HepG2 (cell line): ENCODE results near the gene BTBD3. TPM values are rescaled to one million over a fixed set of nuclear protein-coding genes. Genes with fewer than 3 reads are reported as not detected.

Experiments used
- ATAC-seq: fragments of 200-7000 bp; cut with Tn5 transposase; 3 replicates; pipeline ENCODE4 v1.9.1; 2020; ENCODE audit warnings: mild to moderate bottlenecking, moderate library complexity
- BruUV-seq: library from RNA; stranded (reverse); fragments of 400-500 nt; replicated peaks from 2 replicates; lab custom pipeline; 2021; lab: Mats Ljungman, UMichigan
- CTCF ChIA-PET: fragments of 300-600 bp; formaldehyde crosslinking; extraction: SDS; loops from one replicate; lab custom pipeline; 2021; ENCODE audit warnings: low total read pairs, inconsistent platforms, low intra/inter-chr PET ratio; lab: Yijun Ruan, JAX
- POLR2A ChIA-PET: fragments of 350-600 bp; sonication (Branson Sonifier 250); formaldehyde crosslinking; loops from one replicate; lab custom pipeline; 2020; ENCODE audit warnings: antibody characterized with exemption, inconsistent platforms; lab: Yijun Ruan, JAX
- DNase-seq: peaks from one replicate; pipeline ENCODE4 v3.0.0-alpha.2; 2015; ENCODE audit warnings: low spot score
- FAIRE-seq: peaks from 3 replicates; lab custom pipeline; 2011; peaks lifted over from hg19 to GRCh38; lab: Jason Lieb, UNC
- H2AFZ ChIP-seq: one replicate; pipeline ENCODE4 v1.6.1; 2011; ENCODE audit warnings: low read length, inconsistent platforms
- H3K27ac ChIP-seq: fragments of 300-600 bp; 3 replicates; pipeline ENCODE4 v1.8.0; 2011; ENCODE audit warnings: mixed run types, mild to moderate bottlenecking, mixed read lengths, low read length, inconsistent platforms; ENCODE audit not compliant: insufficient read depth; ENCODE audit errors: extremely low read length
- H3K27me3 ChIP-seq, 2 experiments: fragments of 200-600 bp in 1 of 2; 2 replicates in 1 of 2; 3 replicates in 1 of 2; pipeline versions ENCODE4 v1.6.0 to v1.8.0; 2011; ENCODE audit warnings: low read length in 2 of 2, mild to moderate bottlenecking in 2 of 2, moderate library complexity in 2 of 2, inconsistent platforms in 1 of 2; ENCODE audit not compliant: insufficient read depth in 2 of 2, control insufficient read depth in 1 of 2
- H3K36me3 ChIP-seq, 2 experiments: fragments of 200-600 bp in 1 of 2; replicated peaks in 1 of 2; 2 replicates in 1 of 2; 3 replicates in 1 of 2; pipeline versions ENCODE4 v1.5.1 to v1.8.0; 2011; ENCODE audit warnings: low read length in 2 of 2, inconsistent platforms in 1 of 2; ENCODE audit not compliant: insufficient read depth in 2 of 2, control insufficient read depth in 1 of 2
- H3K4me1 ChIP-seq: 2 replicates; pipeline ENCODE4 v1.5.1; 2012; ENCODE audit warnings: low read length, inconsistent platforms; ENCODE audit not compliant: insufficient read depth
- H3K4me2 ChIP-seq: 2 replicates; pipeline ENCODE4 v1.6.0; 2011; ENCODE audit warnings: low read depth, low read length, inconsistent platforms
- H3K4me3 ChIP-seq, 3 experiments: fragments of 200-600 bp in 1 of 3; sonication (generic), shearing (Covaris generic) in 1 of 3; replicated peaks in 1 of 3; 2 replicates each; pipeline ENCODE4 v1.5.1; 2011 to 2016; ENCODE audit warnings: low read length in 3 of 3, inconsistent platforms in 2 of 3, low read depth in 2 of 3, mild to moderate bottlenecking in 2 of 3, control low read depth in 1 of 3, mixed read lengths in 1 of 3; ENCODE audit not compliant: insufficient read depth in 1 of 3
- H3K79me2 ChIP-seq: one replicate; pipeline ENCODE4 v1.6.1; 2011; ENCODE audit warnings: low read length, inconsistent platforms; ENCODE audit not compliant: insufficient read depth
- H3K9ac ChIP-seq: 2 replicates; pipeline ENCODE4 v1.6.0; 2011; ENCODE audit warnings: mild to moderate bottlenecking, low read depth, low read length, inconsistent platforms; ENCODE audit not compliant: insufficient read depth
- H3K9me3 ChIP-seq: 2 replicates; pipeline ENCODE4 v1.5.1; 2012; ENCODE audit warnings: mild to moderate bottlenecking, low read length
- H4K20me1 ChIP-seq: 2 replicates; pipeline ENCODE4 v1.6.0; 2011; ENCODE audit warnings: inconsistent platforms, mild to moderate bottlenecking, low read length, moderate library complexity; ENCODE audit not compliant: insufficient read depth
- FUBP1 ChIP-seq: sonication (generic); formaldehyde crosslinking; IDR thresholded peaks from 2 replicates; pipeline ENCODE4 v1.5.1; 2020; ENCODE audit warnings: missing genetic modification reagents, mild to moderate bottlenecking, borderline replicate concordance
- GFI1 ChIP-seq: sonication (generic); formaldehyde crosslinking; IDR thresholded peaks from 2 replicates; pipeline ENCODE4 v1.5.0; 2020; ENCODE audit warnings: missing genetic modification reagents, mild to moderate bottlenecking, borderline replicate concordance
- MED8 ChIP-seq: sonication (generic); formaldehyde crosslinking; IDR thresholded peaks from 2 replicates; pipeline ENCODE4 v1.8.1; 2023; ENCODE audit warnings: mild to moderate bottlenecking, missing genetic modification reagents; ENCODE audit not compliant: insufficient replicate concordance
- NBN ChIP-seq: fragments of 450-650 bp; conservative IDR thresholded peaks from 2 replicates; pipeline ENCODE4 v1.6.1; 2017
- NONO ChIP-seq, 2 experiments: fragments of 450-650 bp in 1 of 2; sonication (generic) in 1 of 2; formaldehyde crosslinking in 1 of 2; IDR thresholded peaks in 1 of 2; conservative IDR thresholded peaks in 1 of 2; 2 replicates each; pipeline versions ENCODE4 v1.6.1 to v1.8.0; 2017 to 2022; ENCODE audit warnings: mild to moderate bottlenecking in 1 of 2, missing genetic modification reagents in 1 of 2, moderate library complexity in 1 of 2
- NR0B2 ChIP-seq: sonication (generic); formaldehyde crosslinking; IDR thresholded peaks from 2 replicates; pipeline ENCODE4 v1.4.0; 2020; ENCODE audit warnings: mild to moderate bottlenecking, missing genetic modification reagents
- PAWR ChIP-seq: sonication (generic); formaldehyde crosslinking; IDR thresholded peaks from 2 replicates; pipeline ENCODE4 v1.4.0; 2020; ENCODE audit warnings: missing genetic modification reagents, mild to moderate bottlenecking, borderline replicate concordance
- RBM22 ChIP-seq: fragments of 200-400 bp; formaldehyde crosslinking; optimal IDR thresholded peaks from 2 replicates; pipeline ENCODE3; 2017; ENCODE audit warnings: mild to moderate bottlenecking, low read length, moderate library complexity
- TCF12 ChIP-seq, 2 experiments: fragments of 450-650 bp in 1 of 2; sonication (generic) in 1 of 2; formaldehyde crosslinking in 1 of 2; IDR thresholded peaks; 2 replicates each; pipeline versions ENCODE4 v1.6.1 to v1.8.0; 2017 to 2022; ENCODE audit warnings: antibody characterized with exemption in 1 of 2, mild to moderate bottlenecking in 1 of 2, missing genetic modification reagents in 1 of 2, moderate library complexity in 1 of 2
- TCF7L2 ChIP-seq: IDR thresholded peaks from 2 replicates; pipeline ENCODE4 v1.6.1; 2011; ENCODE audit warnings: mild to moderate bottlenecking, low read depth, low read length, moderate library complexity
- ZFP37 ChIP-seq: sonication (generic); formaldehyde crosslinking; IDR thresholded peaks from 2 replicates; pipeline ENCODE4 v1.4.0; 2020; ENCODE audit warnings: missing genetic modification reagents, borderline replicate concordance
- ZMYM2 ChIP-seq: sonication (generic); formaldehyde crosslinking; IDR thresholded peaks from 2 replicates; pipeline ENCODE4 v1.8.0; 2022; ENCODE audit warnings: mild to moderate bottlenecking, missing genetic modification reagents
- ZNF34 ChIP-seq: sonication (generic); formaldehyde crosslinking; IDR thresholded peaks from 2 replicates; pipeline ENCODE4 v1.4.0; 2020; ENCODE audit warnings: mild to moderate bottlenecking, missing genetic modification reagents, borderline replicate concordance
- ZNF614 ChIP-seq: IDR thresholded peaks from 2 replicates; pipeline ENCODE4 v1.6.1; 2018; ENCODE audit warnings: missing biosample characterization, missing genetic modification reagents, inconsistent platforms, borderline replicate concordance
- ZNF674 ChIP-seq: sonication (generic); formaldehyde crosslinking; IDR thresholded peaks from 2 replicates; pipeline ENCODE4 v1.5.0; 2020; ENCODE audit warnings: low read depth, mild to moderate bottlenecking, missing genetic modification reagents
- ZNF709 ChIP-seq: sonication (generic); formaldehyde crosslinking; IDR thresholded peaks from 2 replicates; pipeline ENCODE4 v1.5.0; 2020; ENCODE audit warnings: mild to moderate bottlenecking, missing genetic modification reagents
- ZNF788 ChIP-seq: sonication (generic); formaldehyde crosslinking; IDR thresholded peaks from 2 replicates; pipeline ENCODE4 v1.5.0; 2020; ENCODE audit warnings: mild to moderate bottlenecking, missing genetic modification reagents, borderline replicate concordance
- WGBS: methylation state at CpG from one replicate; pipeline ENCODE4 v1.1.6; 2017; ENCODE audit warnings: low lambda C conversion rate; 5-methylcytosine and 5-hydroxymethylcytosine counted together
- in situ Hi-C: cut with HindIII; loops from 2 replicates; pipeline ENCODE4 v1.10.0; 2017; ENCODE audit warnings: low pct_unique_long_range_greater_than_20kb; ENCODE audit not compliant: extremely low pct_ligation_motif_present
- intact Hi-C: fragments of 100-400 bp; cut with micrococcal nuclease; formaldehyde crosslinking; loops from one replicate; pipeline ENCODE4 v1.10.0; 2022; ENCODE audit not compliant: unreplicated experiment
- polyA plus RNA-seq, 8 experiments: library from polyadenylated mRNA; depleted of rRNA in 3 of 8; stranded (reverse) in 7 of 8; unstranded in 1 of 8; fragments of >200 nt; fragmentation: Illumina TruSeq in 4 of 8; extraction: Trizol in 4 of 8; gene quantifications; 2 replicates each; pipeline versions ENCODE4 v1.2.1 to v1.2.3, GENCODE V29; 2011 to 2016; ENCODE audit warnings: low read depth in 4 of 8, missing spikeins in 1 of 8, mixed read lengths in 1 of 8; ENCODE audit not compliant: insufficient read depth in 1 of 8
- total RNA-seq, 5 experiments: library from RNA; depleted of rRNA; stranded (reverse); fragments of >200 nt; fragmentation: Illumina TruSeq; extraction: Trizol; gene quantifications; 2 replicates each; pipeline ENCODE4 v1.2.3, GENCODE V29; 2016; ENCODE audit warnings: low read depth in 1 of 5

BTBD3 gene
- total and polyA plus RNA-seq, 2 of the 13 experiments (the other 11 are each of a cell fraction or from before 2014, with no cell fraction given) = 32.2 to 41.8 TPM

- TF ChIP-seq GFI1 (CRISPR knock-in tag) (no peak), MED8 (no peak), ZNF34 (no peak), ZNF614 (no peak), FUBP1 (CRISPR knock-in tag) (no peak)
Observed at GRCh38 chr20:11869641-11870040, 48.1 kb upstream of the BTBD3 start (continued).

- no peaks in the 10 kb centered on the region for H3K79me2 ChIP-seq
- H3K9ac ChIP-seq = no peak overlapping the region
- FAIRE-seq = no peak
- no peaks in the 10 kb centered on the region for H3K9me3 ChIP-seq
- no peak for DNase-seq
- in situ Hi-C loops = no loop called here
- H3K27me3 ChIP-seq = no peaks in the 10 kb centered on the region
- ChIA-PET POLR2A (no interaction called here), CTCF (no interaction called here)
- intact Hi-C loops = no loop called here
- no peaks in the 10 kb centered on the region for H3K36me3 ChIP-seq
- no peak overlapping the region for H2AFZ ChIP-seq
- no peak overlapping the region for H3K27ac ChIP-seq
- H4K20me1 ChIP-seq = no peaks in the 10 kb centered on the region
- no peak overlapping the region for H3K4me2 ChIP-seq
- WGBS = 8% methylated on average over 3 of the region's 3 CpGs
- no peaks in the 10 kb centered on the region for H3K4me1 ChIP-seq
- TF ChIP-seq ZNF709 (CRISPR knock-in tag) (no peak), ZFP37 (CRISPR knock-in tag) (no peak), ZNF674 (CRISPR knock-in tag) (no peak), NR0B2 (CRISPR knock-in tag) (no peak), TCF7L2 (no peak), NBN (no peak), ZNF788 (no peak), PAWR (CRISPR knock-in tag) (no peak), RBM22 (no peak), NONO (IDR thresholded peaks at IDR 0.05) (no peak), NONO (CRISPR knock-in tag; conservative IDR thresholded peaks at IDR 0.05) (no peak), ZMYM2 (no peak), TCF12 (IDR thresholded peaks at IDR 0.05) (no peak), TCF12 (CRISPR knock-in tag; IDR thresholded peaks at IDR 0.05) (no peak)
- TF ChIP-seq, all 625 proteins: peak for 0
- H3K4me3 ChIP-seq = no peak overlapping the region
- BruUV-seq = no TSS peak
- no peak for ATAC-seq
Observed at GRCh38 chr20:11870411-11870810, 47.3 kb upstream of the BTBD3 start.
